ENCODE measurements around the gene ECT2. TPM values are rescaled to one million over a fixed set of nuclear protein-coding genes. Genes with fewer than 3 reads are reported as not detected.

Gene ECT2
- total RNA-seq, 2 experiments from 2014 or later, result 27.1 to 29.8 TPM

DNA sequence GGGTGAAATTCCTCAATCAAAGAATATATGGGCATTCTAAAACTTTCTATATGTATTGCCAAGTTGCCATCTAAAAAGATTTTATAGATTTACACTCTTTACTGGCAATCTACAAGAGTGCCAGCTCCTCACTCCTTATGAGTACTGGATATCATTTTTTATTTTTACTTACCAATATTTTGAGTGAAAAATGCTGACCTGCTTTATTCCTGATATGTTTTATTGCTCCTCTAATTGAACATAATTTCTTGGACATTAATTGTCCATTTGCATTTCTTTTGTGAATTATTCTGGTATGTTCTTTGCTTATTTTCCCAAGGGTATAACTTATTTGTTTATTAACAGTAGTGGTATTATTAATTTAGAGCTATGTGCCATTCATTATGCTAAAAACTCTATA, 96.8 kb downstream of the ECT2 start:
- Mint-ChIP-seq H3K27me3 (peaks cover 14% of the 10 kb centered on the region), H3K27ac (no peak overlapping the region), H3K4me3 (no peak overlapping the region), H3K9me3 (no peaks in the 10 kb centered on the region), H3K4me1 (ENCODE audit: low read depth) (peaks cover 7% of the 10 kb centered on the region), H3K36me3 (ENCODE audit: low read depth) (no peaks in the 10 kb centered on the region)
- DNase-seq (no peak), ATAC-seq (no peak)
- intact Hi-C loops (cut with micrococcal nuclease), result no loop called here
- TF ChIP-seq, protein P1, sequence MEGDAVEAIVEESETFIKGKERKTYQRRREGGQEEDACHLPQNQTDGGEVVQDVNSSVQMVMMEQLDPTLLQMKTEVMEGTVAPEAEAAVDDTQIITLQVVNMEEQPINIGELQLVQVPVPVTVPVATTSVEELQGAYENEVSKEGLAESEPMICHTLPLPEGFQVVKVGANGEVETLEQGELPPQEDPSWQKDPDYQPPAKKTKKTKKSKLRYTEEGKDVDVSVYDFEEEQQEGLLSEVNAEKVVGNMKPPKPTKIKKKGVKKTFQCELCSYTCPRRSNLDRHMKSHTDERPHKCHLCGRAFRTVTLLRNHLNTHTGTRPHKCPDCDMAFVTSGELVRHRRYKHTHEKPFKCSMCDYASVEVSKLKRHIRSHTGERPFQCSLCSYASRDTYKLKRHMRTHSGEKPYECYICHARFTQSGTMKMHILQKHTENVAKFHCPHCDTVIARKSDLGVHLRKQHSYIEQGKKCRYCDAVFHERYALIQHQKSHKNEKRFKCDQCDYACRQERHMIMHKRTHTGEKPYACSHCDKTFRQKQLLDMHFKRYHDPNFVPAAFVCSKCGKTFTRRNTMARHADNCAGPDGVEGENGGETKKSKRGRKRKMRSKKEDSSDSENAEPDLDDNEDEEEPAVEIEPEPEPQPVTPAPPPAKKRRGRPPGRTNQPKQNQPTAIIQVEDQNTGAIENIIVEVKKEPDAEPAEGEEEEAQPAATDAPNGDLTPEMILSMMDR (IDR thresholded peaks at IDR 0.05), result no peak
- POLR2A ChIA-PET, result no interaction called here
- CTCF ChIA-PET, result no interaction called here

DNA sequence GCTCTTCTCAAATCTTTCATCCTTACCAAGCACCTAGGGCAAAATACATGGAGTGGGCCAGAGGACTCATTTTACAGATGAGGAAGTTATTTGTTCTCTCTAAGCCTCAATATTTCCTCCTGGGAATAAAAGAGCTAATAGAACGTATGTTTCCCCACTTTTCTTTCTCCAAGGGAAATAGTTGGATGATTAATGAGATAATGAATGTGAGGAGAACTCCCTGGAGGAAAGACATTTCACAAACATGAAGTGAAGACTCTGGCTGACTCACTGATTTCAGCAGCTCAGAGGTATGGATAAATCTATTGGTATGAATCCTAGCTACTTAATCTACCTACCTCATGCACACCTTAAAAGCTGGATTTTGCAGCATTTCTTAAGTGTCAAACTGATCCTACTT, 98.4 kb downstream of the ECT2 start:
- intact Hi-C loops (cut with micrococcal nuclease), result no loop called here
- TF ChIP-seq, protein P1 (IDR thresholded peaks at IDR 0.05), result no peak
- ATAC-seq (no peak), DNase-seq (no peak)
- Mint-ChIP-seq H3K9me3 (no peaks in the 10 kb centered on the region), H3K4me3 (no peak overlapping the region), H3K4me1 (ENCODE audit: low read depth) (peaks cover 7% of the 10 kb centered on the region), H3K27ac (no peak overlapping the region), H3K27me3 (peaks cover 14% of the 10 kb centered on the region), H3K36me3 (ENCODE audit: low read depth) (no peaks in the 10 kb centered on the region)
- POLR2A ChIA-PET, result interaction anchor here (0.5 kb wide), 1 partner anchor 1580 kb away, joined by 3 read pairs; no protein-coding TSS in a partner anchor
- CTCF ChIA-PET, result interaction anchor here (1.1 kb wide), 1 partner anchor 23 kb away, joined by 3 read pairs; no protein-coding TSS in a partner anchor

DNA sequence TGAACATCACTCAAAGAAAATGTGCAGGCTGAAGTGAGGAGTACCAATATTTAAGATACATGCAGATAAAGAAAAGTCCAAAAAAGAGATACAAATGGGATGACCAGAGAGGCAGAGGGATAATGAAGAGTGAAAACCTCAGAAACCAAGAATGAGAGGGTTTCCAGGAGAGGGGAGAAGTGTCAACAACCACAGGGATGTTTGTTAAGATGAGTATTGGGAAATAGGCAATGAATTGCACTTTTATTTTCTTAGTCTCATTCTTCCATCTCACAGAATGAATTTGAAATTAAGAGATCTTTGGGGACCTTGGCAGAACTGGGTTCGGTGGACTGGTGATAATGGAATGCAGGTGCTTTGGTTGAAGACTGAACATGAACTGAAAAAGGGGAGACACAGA, 102.5 kb downstream of the ECT2 start:
- TF ChIP-seq, protein P1 (IDR thresholded peaks at IDR 0.05), result no peak
- ChIA-PET CTCF (no interaction called here), POLR2A (no interaction called here)
- no peak for ATAC-seq
- H3K4me3 Mint-ChIP-seq, result no peak overlapping the region
- H3K4me1 Mint-ChIP-seq (ENCODE audit: low read depth), result no peaks in the 10 kb centered on the region
- DNase-seq, result no peak
- no peak overlapping the region for H3K27ac Mint-ChIP-seq
- intact Hi-C loops (cut with micrococcal nuclease), result no loop called here
- no peaks in the 10 kb centered on the region for H3K36me3 Mint-ChIP-seq (ENCODE audit: low read depth)
- peaks cover 4% of the 10 kb centered on the region for H3K27me3 Mint-ChIP-seq
- no peaks in the 10 kb centered on the region for H3K9me3 Mint-ChIP-seq

DNA sequence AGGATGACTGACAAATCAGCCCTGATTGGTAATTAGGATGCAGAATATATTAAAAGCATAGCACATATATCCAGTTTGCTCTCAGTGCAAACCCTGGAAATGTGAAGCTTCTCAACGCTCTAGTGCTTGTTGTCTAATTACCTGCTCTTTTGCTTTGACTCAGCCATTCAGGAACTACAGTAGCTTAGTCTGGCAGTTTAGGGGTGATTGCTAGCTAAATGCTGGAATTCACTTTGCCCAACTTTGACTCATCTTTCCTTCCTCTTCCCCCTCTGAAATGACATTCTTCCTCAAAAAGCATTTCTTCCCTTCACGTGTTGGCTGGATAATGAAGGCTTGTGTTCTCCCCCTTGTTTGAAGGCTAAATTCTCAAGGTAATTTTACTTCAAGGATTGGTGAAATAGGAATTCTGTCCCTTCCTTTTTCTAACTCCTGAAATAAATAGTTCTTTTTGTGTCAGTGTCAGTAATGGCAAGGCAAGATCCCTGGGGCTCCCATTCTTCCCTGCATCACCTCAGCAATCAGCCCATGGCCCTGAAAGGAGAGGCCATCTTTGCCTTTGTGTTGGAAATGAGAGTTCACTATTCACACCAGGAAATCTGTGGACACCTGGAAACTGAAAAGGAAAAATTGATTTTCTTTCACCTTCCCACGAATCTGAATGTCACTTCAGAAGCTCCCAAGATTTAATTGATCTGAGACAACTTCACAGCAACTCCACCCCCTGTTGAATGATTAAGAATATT, 103.6 kb downstream of the ECT2 start:
- no peaks in the 10 kb centered on the region for H3K4me1 Mint-ChIP-seq (ENCODE audit: low read depth)
- intact Hi-C loops (cut with micrococcal nuclease), result no loop called here
- no peak for DNase-seq
- ChIA-PET CTCF (no interaction called here), POLR2A (no interaction called here)
- no peaks in the 10 kb centered on the region for H3K36me3 Mint-ChIP-seq (ENCODE audit: low read depth)
- TF ChIP-seq, protein P1 (IDR thresholded peaks at IDR 0.05), result no peak
- H3K27me3 Mint-ChIP-seq, result peaks cover 2% of the 10 kb centered on the region
- ATAC-seq, result no peak
- no peaks in the 10 kb centered on the region for H3K9me3 Mint-ChIP-seq
- H3K4me3 Mint-ChIP-seq, result no peak overlapping the region
- H3K27ac Mint-ChIP-seq, result no peak overlapping the region

DNA sequence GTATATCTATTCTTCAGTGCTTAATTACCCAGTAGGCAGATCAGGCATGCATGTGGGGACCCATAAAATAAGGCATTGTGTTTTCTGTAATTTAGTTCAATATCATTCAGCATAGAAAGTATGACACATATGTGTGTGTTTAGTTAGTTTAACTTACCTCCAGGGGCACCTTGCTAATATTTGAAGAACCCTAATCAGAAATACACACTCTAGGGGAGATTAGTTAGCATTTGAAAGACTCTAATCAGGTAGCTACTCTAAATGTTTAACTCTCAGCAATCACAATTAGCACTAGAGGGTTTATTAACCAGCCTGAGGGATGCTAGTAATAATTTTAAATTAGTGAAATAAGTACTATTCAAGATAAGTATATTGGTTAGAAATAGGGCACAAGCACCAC, 104.5 kb downstream of the ECT2 start:
- POLR2A ChIA-PET, result no interaction called here
- Mint-ChIP-seq H3K4me3 (no peak overlapping the region), H3K27me3 (peaks cover 2% of the 10 kb centered on the region), H3K9me3 (no peaks in the 10 kb centered on the region), H3K4me1 (ENCODE audit: low read depth) (no peaks in the 10 kb centered on the region), H3K36me3 (ENCODE audit: low read depth) (no peaks in the 10 kb centered on the region), H3K27ac (no peak overlapping the region)
- intact Hi-C loops (cut with micrococcal nuclease), result no loop called here
- CTCF ChIA-PET, result no interaction called here
- TF ChIP-seq, protein P1 (IDR thresholded peaks at IDR 0.05), result no peak
- no peak for DNase-seq
- no peak for ATAC-seq
